Panc1 (cell line): ENCODE measurements around the gene CPZ. TPM values are rescaled to one million over a fixed set of nuclear protein-coding genes. Genes with fewer than 3 reads are reported as not detected.

ENCODE experiments used
- ATAC-seq: fragments of 200-7000 bp; cut with Tn5 transposase; 2 replicates; pipeline ENCODE4 v1.9.1; 2020; ENCODE audit warnings: mild to moderate bottlenecking, moderate library complexity
- BruUV-seq: library from RNA; stranded (reverse); fragments of 400-500 nt; replicated peaks from 2 replicates; lab custom pipeline; 2021; lab: Mats Ljungman, UMichigan
- CTCF ChIA-PET: fragments of 300-600 bp; sonication (Branson Sonifier 250); formaldehyde crosslinking; loops from one replicate; lab custom pipeline; 2022; ENCODE audit warnings: antibody characterized with exemption; lab: Charles Lee
- POLR2A ChIA-PET: fragments of 300-600 bp; sonication (Branson Sonifier 250); formaldehyde crosslinking; loops from one replicate; lab custom pipeline; 2022; ENCODE audit warnings: antibody characterized with exemption; lab: Charles Lee
- DNase-seq: peaks from one replicate; pipeline ENCODE4 v3.0.0-alpha.2; 2010; ENCODE audit warnings: low read depth, low spot score
- H3K27ac ChIP-seq: 2 replicates; pipeline ENCODE4 v1.5.1; 2011; ENCODE audit warnings: mild to moderate bottlenecking, low read length, inconsistent platforms
- H3K27me3 ChIP-seq: fragments of 200-500 bp; sonication (Bioruptor generic); 2 replicates; pipeline ENCODE4 v1.6.0; 2014; ENCODE audit warnings: low read length, inconsistent platforms; ENCODE audit not compliant: control insufficient read depth, insufficient read depth
- H3K36me3 ChIP-seq: fragments of 200-500 bp; sonication (Bioruptor generic); 2 replicates; pipeline ENCODE4 v1.5.1; 2014; ENCODE audit warnings: inconsistent platforms, mild to moderate bottlenecking, low read length, moderate library complexity; ENCODE audit not compliant: control insufficient read depth, insufficient read depth
- H3K4me1 ChIP-seq: 2 replicates; pipeline ENCODE4 v1.5.1; 2011; ENCODE audit warnings: inconsistent platforms, mild to moderate bottlenecking, low read length, moderate library complexity; ENCODE audit not compliant: control insufficient read depth, insufficient read depth
- H3K4me3 ChIP-seq, 2 experiments: 2 replicates each; pipeline ENCODE4 v1.5.1; 2011 to 2012; ENCODE audit warnings: low read depth in 2 of 2, low read length in 2 of 2, mild to moderate bottlenecking in 2 of 2, inconsistent platforms in 1 of 2, moderate library complexity in 1 of 2
- H3K9me3 ChIP-seq: fragments of 200-500 bp; sonication (Bioruptor generic); 2 replicates; pipeline ENCODE4 v1.5.1; 2014; ENCODE audit warnings: low read depth, mild to moderate bottlenecking, inconsistent platforms, low read length, moderate library complexity; ENCODE audit not compliant: control insufficient read depth, insufficient read depth
- CTCF ChIP-seq: fragments of 450-650 bp; IDR thresholded peaks from 2 replicates; pipeline ENCODE4 v1.5.1; 2017; ENCODE audit warnings: mild to moderate bottlenecking
- POLR2AphosphoS5 ChIP-seq: IDR thresholded peaks from 2 replicates; pipeline ENCODE4 v1.6.1; 2012; ENCODE audit warnings: mild to moderate bottlenecking, low read depth, low read length, moderate library complexity
- REST ChIP-seq, 2 experiments: IDR thresholded peaks; 2 replicates each; pipeline ENCODE4 v1.6.1; 2011 to 2012; ENCODE audit warnings: low read depth in 2 of 2, control low read depth in 1 of 2, low read length in 1 of 2, mild to moderate bottlenecking in 1 of 2, moderate library complexity in 1 of 2; ENCODE audit not compliant: insufficient read depth in 1 of 2
- SIN3A ChIP-seq: IDR thresholded peaks from 2 replicates; pipeline ENCODE4 v1.6.1; 2012; ENCODE audit warnings: low read depth, mild to moderate bottlenecking, low read length, moderate library complexity, borderline replicate concordance; ENCODE audit not compliant: insufficient read depth
- TCF7L2 ChIP-seq: IDR thresholded peaks from 2 replicates; pipeline ENCODE4 v1.6.1; 2011; ENCODE audit warnings: mild to moderate bottlenecking, low read depth, low read length, inconsistent platforms
- in situ Hi-C: cut with HindIII; loops from 2 replicates; pipeline ENCODE4 v1.10.0; 2016; ENCODE audit warnings: low sequenced_read_pairs, low pct_unique_long_range_greater_than_20kb
- intact Hi-C: fragments of 100-400 bp; cut with micrococcal nuclease; formaldehyde crosslinking; loops from one replicate; pipeline ENCODE4 v1.10.0; 2022; ENCODE audit not compliant: unreplicated experiment
- total RNA-seq: library from RNA; stranded (reverse); gene quantifications from one replicate; pipeline ENCODE4 v1.2.1, GENCODE V29; 2021; ENCODE audit not compliant: unreplicated experiment

CPZ gene
- total RNA-seq, 1 experiment from 2014 or later = 0.15 TPM

GRCh38 chr4:8644966-8645752 is 52.6 kb downstream of the CPZ start:
- DNase-seq = no peak
- no TSS peak for BruUV-seq

GRCh38 chr4:8645753-8646124 is 53.2 kb downstream of the CPZ start:
- ATAC-seq (no peak), DNase-seq (no peak)
- BruUV-seq = no TSS peak
- Histone ChIP-seq H3K27ac (no peak overlapping the region), H3K4me1 (no peaks in the 10 kb centered on the region), H3K9me3 (no peaks in the 10 kb centered on the region), H3K27me3 (no peaks in the 10 kb centered on the region; the same call in 1 of the 2 replicates), H3K36me3 (no peaks in the 10 kb centered on the region), H3K4me3 (no peak overlapping the region)
- intact Hi-C loops = no loop called here
- ChIA-PET POLR2A (no interaction called here), CTCF (no interaction called here)
- TF ChIP-seq POLR2AphosphoS5 (no peak), CTCF (no peak)
- in situ Hi-C loops = no loop called here

More at GRCh38 chr4:8644966-8645752, 52.6 kb downstream of the CPZ start:
- POLR2A ChIA-PET = no interaction called here
- Histone ChIP-seq H3K27ac (no peak overlapping the region), H3K4me3 (no peak overlapping the region), H3K36me3 (no peaks in the 10 kb centered on the region), H3K27me3 (no peaks in the 10 kb centered on the region; the same call in 1 of the 2 replicates), H3K9me3 (no peaks in the 10 kb centered on the region), H3K4me1 (no peaks in the 10 kb centered on the region)
- no peak for ATAC-seq
- CTCF ChIA-PET = no interaction called here
- intact Hi-C loops (no loop called here), in situ Hi-C loops (no loop called here)
- TF ChIP-seq CTCF (no peak), SIN3A (no peak), REST (IDR thresholded peaks at IDR 0.05; ENCODE audit: insufficient read depth in 1 of 2, low read depth in 2 of 2, low read length in 1 of 2) (no peak), POLR2AphosphoS5 (no peak), TCF7L2 (no peak)
